ENCODE results near the gene STX2.
"Not testable (repeated sequence)": the region's sequence is repeated elsewhere in the genome, so short reads cannot be mapped to it uniquely, and the experiment has no call there.

The STX2 gene

DNA sequence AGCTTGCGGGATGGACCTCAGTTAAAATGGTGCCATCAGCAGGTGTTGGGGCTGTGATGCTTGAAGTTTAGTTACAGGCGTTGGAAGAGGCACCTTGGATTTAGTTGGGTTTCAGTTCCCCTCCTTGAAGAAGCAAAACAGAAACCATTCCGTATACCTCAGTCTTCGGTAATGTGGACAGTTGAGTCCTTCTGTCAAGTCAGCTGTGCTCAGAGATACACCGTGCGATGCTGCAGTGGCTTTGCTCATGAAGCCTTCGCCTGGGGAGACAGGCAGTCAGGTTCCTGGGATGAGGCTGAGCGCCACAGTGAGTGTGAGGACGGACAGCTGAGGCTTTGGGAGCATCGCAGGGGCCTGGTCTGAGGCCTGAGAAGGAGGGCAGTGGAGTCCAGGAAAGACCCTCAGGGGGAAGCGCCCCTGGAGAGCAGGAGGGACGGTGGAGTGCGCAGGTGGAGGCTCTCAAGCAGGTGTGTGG lies 40.2 kb upstream of the STX2 start:
- Histone ChIP-seq H3K27me3 (ENCODE audit: insufficient read depth, low read depth, severe bottlenecking) (no peaks in the 10 kb centered on the region), H3K9me3 (ENCODE audit: severe bottlenecking) (no peaks in the 10 kb centered on the region), H3K4me3 (ENCODE audit: low read depth, low read length) (no peak overlapping the region), H3K36me3 (peaks cover 32% of the 10 kb centered on the region), H3K27ac (no peak overlapping the region)
- TF ChIP-seq, protein P1, sequence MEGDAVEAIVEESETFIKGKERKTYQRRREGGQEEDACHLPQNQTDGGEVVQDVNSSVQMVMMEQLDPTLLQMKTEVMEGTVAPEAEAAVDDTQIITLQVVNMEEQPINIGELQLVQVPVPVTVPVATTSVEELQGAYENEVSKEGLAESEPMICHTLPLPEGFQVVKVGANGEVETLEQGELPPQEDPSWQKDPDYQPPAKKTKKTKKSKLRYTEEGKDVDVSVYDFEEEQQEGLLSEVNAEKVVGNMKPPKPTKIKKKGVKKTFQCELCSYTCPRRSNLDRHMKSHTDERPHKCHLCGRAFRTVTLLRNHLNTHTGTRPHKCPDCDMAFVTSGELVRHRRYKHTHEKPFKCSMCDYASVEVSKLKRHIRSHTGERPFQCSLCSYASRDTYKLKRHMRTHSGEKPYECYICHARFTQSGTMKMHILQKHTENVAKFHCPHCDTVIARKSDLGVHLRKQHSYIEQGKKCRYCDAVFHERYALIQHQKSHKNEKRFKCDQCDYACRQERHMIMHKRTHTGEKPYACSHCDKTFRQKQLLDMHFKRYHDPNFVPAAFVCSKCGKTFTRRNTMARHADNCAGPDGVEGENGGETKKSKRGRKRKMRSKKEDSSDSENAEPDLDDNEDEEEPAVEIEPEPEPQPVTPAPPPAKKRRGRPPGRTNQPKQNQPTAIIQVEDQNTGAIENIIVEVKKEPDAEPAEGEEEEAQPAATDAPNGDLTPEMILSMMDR (IDR thresholded peaks at IDR 0.05; ENCODE audit: low read depth, low read length), result no peak
- no peak for DNase-seq

DNA sequence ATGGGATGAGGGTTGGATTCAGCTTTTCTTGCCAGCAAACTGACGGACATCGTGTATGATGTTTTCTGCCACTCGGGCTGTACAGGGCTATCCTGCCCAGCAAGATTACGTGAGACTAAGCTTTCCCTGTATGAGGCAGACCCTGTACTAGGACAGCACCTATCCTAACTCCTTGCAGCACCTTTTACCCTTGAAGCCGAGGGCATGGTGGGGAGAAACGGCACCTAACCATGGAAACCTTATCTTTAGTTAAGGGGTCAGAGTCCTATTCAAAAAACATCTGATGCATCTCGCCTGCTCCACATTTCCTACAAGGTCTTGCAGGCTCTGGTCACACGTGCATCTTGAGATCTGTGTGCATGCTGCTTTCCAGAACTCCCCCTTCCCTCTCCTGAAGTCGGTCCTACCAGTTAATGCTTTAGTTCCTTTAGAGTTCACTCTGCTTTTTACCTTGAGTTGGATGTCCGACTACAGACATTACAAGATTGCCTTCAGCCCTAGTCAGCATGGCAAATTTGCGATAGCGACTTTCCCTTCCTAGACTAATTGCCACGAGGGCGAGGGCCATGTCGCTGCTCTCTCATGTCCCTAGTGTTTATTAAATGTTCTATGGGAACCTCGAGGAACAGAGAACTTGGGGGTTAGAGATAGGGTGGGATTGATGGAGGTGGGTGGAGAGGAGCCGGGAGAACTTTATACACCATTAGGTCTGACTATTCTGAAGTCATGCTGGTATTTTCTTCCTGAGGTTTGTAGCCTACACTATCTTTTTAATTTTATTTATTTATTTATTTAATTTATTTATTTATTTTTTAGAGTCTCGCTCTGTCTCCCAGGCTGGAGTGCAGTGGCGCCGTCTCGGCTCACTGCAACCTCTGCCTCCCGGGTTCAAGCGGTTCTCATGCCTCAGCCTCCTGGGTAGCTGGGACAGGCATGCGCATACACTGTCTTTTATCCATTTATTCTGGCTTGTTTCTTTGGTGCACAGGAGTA lies 39.4 kb upstream of the STX2 start:
- H3K4me3 ChIP-seq (ENCODE audit: low read depth, low read length), result no peak overlapping the region
- no peak overlapping the region for H3K27ac ChIP-seq
- no peak for DNase-seq
- H3K36me3 ChIP-seq, result peaks cover 39% of the 10 kb centered on the region
- H3K9me3 ChIP-seq (ENCODE audit: severe bottlenecking), result no peaks in the 10 kb centered on the region
- H3K27me3 ChIP-seq (ENCODE audit: insufficient read depth, low read depth, severe bottlenecking), result no peaks in the 10 kb centered on the region
- TF ChIP-seq, protein P1 (IDR thresholded peaks at IDR 0.05; ENCODE audit: low read depth, low read length), result no peak

DNA sequence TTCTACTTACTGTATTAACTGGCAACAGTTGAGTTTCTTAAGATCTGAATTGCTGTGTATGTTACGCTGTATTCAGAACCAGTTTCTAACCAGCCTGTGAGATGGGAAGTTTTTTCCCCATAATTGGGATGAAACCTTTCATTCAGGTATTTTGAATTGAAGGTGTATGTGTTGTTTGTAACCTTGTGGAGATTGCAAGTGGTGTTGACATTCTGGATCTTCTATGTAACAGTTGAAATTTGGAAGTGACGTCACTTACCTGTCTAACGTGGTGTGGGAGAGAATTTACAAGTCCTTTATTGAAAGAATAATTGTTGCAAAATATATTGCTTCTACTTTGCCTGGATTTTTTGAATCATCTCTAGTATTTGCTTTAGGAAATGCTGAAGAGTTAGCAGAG lies 38.3 kb upstream of the STX2 start:
- H3K36me3 ChIP-seq, result peaks cover 50% of the 10 kb centered on the region
- TF ChIP-seq, protein P1 (IDR thresholded peaks at IDR 0.05; ENCODE audit: low read depth, low read length), result no peak
- H3K27ac ChIP-seq, result no peak overlapping the region
- no peaks in the 10 kb centered on the region for H3K9me3 ChIP-seq (ENCODE audit: severe bottlenecking)
- DNase-seq, result no peak
- no peak overlapping the region for H3K4me3 ChIP-seq (ENCODE audit: low read depth, low read length)
- H3K27me3 ChIP-seq (ENCODE audit: insufficient read depth, low read depth, severe bottlenecking), result no peaks in the 10 kb centered on the region

DNA sequence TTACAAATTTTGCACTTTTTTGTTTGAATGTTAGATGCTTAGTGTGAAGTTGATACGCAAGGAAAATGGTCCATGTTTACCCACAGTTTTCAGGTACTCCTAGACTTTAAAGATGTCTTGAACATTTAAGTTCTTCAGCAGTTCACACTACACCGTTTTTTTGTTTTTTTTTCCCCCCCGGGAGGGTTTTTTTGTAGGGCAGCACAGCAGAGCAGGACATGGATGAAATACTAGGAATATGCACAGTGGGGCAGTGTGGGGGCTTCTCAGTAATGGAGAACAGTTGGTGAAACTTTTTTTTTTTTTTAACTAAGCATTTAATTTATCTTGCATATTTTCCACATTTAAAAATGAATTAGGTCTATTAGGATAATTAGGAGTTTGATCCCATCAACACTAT lies 37.7 kb upstream of the STX2 start:
- TF ChIP-seq, protein P1 (IDR thresholded peaks at IDR 0.05; ENCODE audit: low read depth, low read length), result no peak
- no peak for DNase-seq
- H3K36me3 ChIP-seq, result peaks cover 50% of the 10 kb centered on the region
- no peaks in the 10 kb centered on the region for H3K27me3 ChIP-seq (ENCODE audit: insufficient read depth, low read depth, severe bottlenecking)
- no peak overlapping the region for H3K27ac ChIP-seq
- no peak overlapping the region for H3K4me3 ChIP-seq (ENCODE audit: low read depth, low read length)
- no peaks in the 10 kb centered on the region for H3K9me3 ChIP-seq (ENCODE audit: severe bottlenecking)

DNA sequence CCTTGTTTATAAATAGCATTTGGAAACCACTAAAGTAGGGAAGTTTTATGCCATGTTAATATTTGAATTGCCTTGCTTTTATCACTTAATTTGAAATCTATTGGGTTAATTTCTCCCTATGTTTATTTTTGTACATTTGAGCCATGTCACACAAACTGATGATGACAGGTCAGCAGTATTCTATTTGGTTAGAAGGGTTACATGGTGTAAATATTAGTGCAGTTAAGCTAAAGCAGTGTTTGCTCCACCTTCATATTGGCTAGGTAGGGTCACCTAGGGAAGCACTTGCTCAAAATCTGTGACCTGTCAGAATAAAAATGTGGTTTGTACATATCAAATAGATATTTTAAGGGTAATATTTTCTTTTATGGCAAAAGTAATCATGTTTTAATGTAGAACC lies 37.2 kb upstream of the STX2 start:
- no peaks in the 10 kb centered on the region for H3K27me3 ChIP-seq (ENCODE audit: insufficient read depth, low read depth, severe bottlenecking)
- H3K4me3 ChIP-seq (ENCODE audit: low read depth, low read length), result no peak overlapping the region
- no peaks in the 10 kb centered on the region for H3K9me3 ChIP-seq (ENCODE audit: severe bottlenecking)
- TF ChIP-seq, protein P1 (IDR thresholded peaks at IDR 0.05; ENCODE audit: low read depth, low read length), result no peak
- no peak for DNase-seq
- peaks cover 50% of the 10 kb centered on the region for H3K36me3 ChIP-seq
- no peak overlapping the region for H3K27ac ChIP-seq

DNA sequence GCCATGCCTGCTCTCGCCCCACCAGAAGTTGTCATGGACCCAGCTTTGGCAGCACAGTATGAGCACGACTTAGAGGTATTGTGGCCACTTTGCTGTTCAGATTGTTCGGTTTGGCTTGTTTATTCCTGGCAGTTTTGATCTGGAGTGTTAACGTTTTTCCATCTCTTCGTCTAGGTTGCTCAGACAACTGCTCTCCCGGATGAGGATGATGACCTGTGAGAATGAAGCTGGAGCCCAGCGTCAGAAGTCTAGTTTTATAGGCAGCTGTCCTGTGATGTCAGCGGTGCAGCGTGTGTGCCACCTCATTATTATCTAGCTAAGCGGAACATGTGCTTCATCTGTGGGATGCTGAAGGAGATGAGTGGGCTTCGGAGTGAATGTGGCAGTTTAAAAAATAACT lies 36.7 kb upstream of the STX2 start:
- H3K36me3 ChIP-seq, result peaks cover 50% of the 10 kb centered on the region
- H3K4me3 ChIP-seq (ENCODE audit: low read depth, low read length); H3K9me3 ChIP-seq (ENCODE audit: severe bottlenecking); H3K27me3 ChIP-seq (ENCODE audit: insufficient read depth, low read depth, severe bottlenecking); H3K27ac ChIP-seq; DNase-seq: not testable (repeated sequence)
